IMR-90 (cell line): ENCODE measurements around the gene C6orf47. TPM values are rescaled to one million over a fixed set of nuclear protein-coding genes. Genes with fewer than 3 reads are reported as not detected.

Experiments
- ATAC-seq: fragments of 200-7000 bp; cut with Tn5 transposase; 2 replicates; pipeline ENCODE4 v1.9.1; 2020; ENCODE audit warnings: low read depth, mild to moderate bottlenecking, moderate library complexity
- BruUV-seq: library from RNA; stranded (reverse); fragments of 400-500 nt; replicated peaks from 2 replicates; lab custom pipeline; 2021; lab: Mats Ljungman, UMichigan
- CTCF ChIA-PET: fragments of 300-600 bp; formaldehyde crosslinking; extraction: SDS; loops from one replicate; lab custom pipeline; 2021; ENCODE audit warnings: antibody characterized with exemption; lab: Yijun Ruan, JAX
- POLR2A ChIA-PET: fragments of 300-600 bp; sonication (Branson Sonifier 250); formaldehyde crosslinking; loops from one replicate; lab custom pipeline; 2022; ENCODE audit warnings: antibody characterized with exemption; ENCODE audit not compliant: unreplicated experiment; lab: Charles Lee
- DNase-seq: peaks from one replicate; pipeline ENCODE4 v3.0.0; 2013
- H2AFZ ChIP-seq: replicated peaks from 2 replicates; pipeline ENCODE3; 2013; ENCODE audit warnings: low read length, mild to moderate bottlenecking; ENCODE audit not compliant: poor library complexity
- H2AK5ac ChIP-seq: 2 replicates; pipeline ENCODE4 v1.6.1; 2013; ENCODE audit warnings: low read depth, low read length, inconsistent platforms
- H2AK9ac ChIP-seq: replicated peaks from 2 replicates; pipeline ENCODE3; 2013; ENCODE audit warnings: mild to moderate bottlenecking, low read depth, low read length, moderate library complexity; ENCODE audit not compliant: poor library complexity
- H2BK120ac ChIP-seq: 2 replicates; pipeline ENCODE4 v1.6.1; 2013; ENCODE audit warnings: low read depth, low read length, inconsistent platforms
- H2BK15ac ChIP-seq: 3 replicates; pipeline ENCODE4 v1.6.1; 2013; ENCODE audit warnings: low read depth, low read length, inconsistent platforms
- H2BK20ac ChIP-seq: 2 replicates; pipeline ENCODE4 v1.6.1; 2013; ENCODE audit warnings: low read depth, mild to moderate bottlenecking, inconsistent platforms, low read length, moderate library complexity
- H2BK5ac ChIP-seq: 2 replicates; pipeline ENCODE4 v1.6.1; 2013; ENCODE audit warnings: mild to moderate bottlenecking, low read depth, low read length, inconsistent platforms; ENCODE audit not compliant: poor library complexity, severe bottlenecking
- H3K14ac ChIP-seq: replicated peaks from 2 replicates; pipeline ENCODE4 v1.6.1; 2013; ENCODE audit warnings: low read depth, low read length, inconsistent platforms
- H3K18ac ChIP-seq: 2 replicates; pipeline ENCODE4 v1.6.1; 2013; ENCODE audit warnings: low read depth, low read length, control low read depth
- H3K23ac ChIP-seq: 2 replicates; pipeline ENCODE4 v1.6.1; 2013; ENCODE audit warnings: low read depth, low read length, inconsistent platforms
- H3K27ac ChIP-seq: 2 replicates; pipeline ENCODE4 v1.5.1; 2013; ENCODE audit warnings: mild to moderate bottlenecking, control low read depth, low read length; ENCODE audit not compliant: insufficient read depth
- H3K27me3 ChIP-seq: 2 replicates; pipeline ENCODE4 v1.6.1; 2013; ENCODE audit warnings: low read length; ENCODE audit not compliant: control insufficient read depth, insufficient read depth
- H3K36me3 ChIP-seq: 2 replicates; pipeline ENCODE4 v1.6.1; 2013; ENCODE audit warnings: low read length, mixed read lengths; ENCODE audit not compliant: control insufficient read depth, insufficient read depth
- H3K4ac ChIP-seq: 2 replicates; pipeline ENCODE4 v1.6.1; 2013; ENCODE audit warnings: low read depth, low read length, inconsistent platforms
- H3K4me1 ChIP-seq: 2 replicates; pipeline ENCODE4 v1.6.1; 2013; ENCODE audit warnings: low read length, mixed read lengths; ENCODE audit not compliant: control insufficient read depth, insufficient read depth
- H3K4me2 ChIP-seq: 2 replicates; pipeline ENCODE4 v1.6.1; 2013; ENCODE audit warnings: low read depth, mild to moderate bottlenecking, control low read depth, low read length, moderate library complexity
- H3K4me3 ChIP-seq: 2 replicates; pipeline ENCODE4 v1.5.1; 2013; ENCODE audit warnings: low read depth, mild to moderate bottlenecking, control low read depth, low read length, moderate library complexity; ENCODE audit not compliant: insufficient read depth
- H3K56ac ChIP-seq: 2 replicates; pipeline ENCODE4 v1.6.1; 2013; ENCODE audit warnings: low read length, inconsistent platforms; ENCODE audit not compliant: insufficient read depth; ENCODE audit errors: extremely low read depth
- H3K79me1 ChIP-seq, 2 experiments: 2 replicates each; pipeline ENCODE4 v1.6.1; 2013; ENCODE audit warnings: low read length in 2 of 2, inconsistent platforms in 1 of 2, low read depth in 1 of 2
- H3K9ac ChIP-seq: 2 replicates; pipeline ENCODE4 v1.6.1; 2013; ENCODE audit warnings: low read depth, low read length, control low read depth
- H3K9me1 ChIP-seq: 2 replicates; pipeline ENCODE4 v1.6.1; 2013; ENCODE audit warnings: low read length, inconsistent platforms; ENCODE audit not compliant: insufficient read depth
- H3K9me3 ChIP-seq: 2 replicates; pipeline ENCODE4 v1.6.1; 2013; ENCODE audit warnings: low read length; ENCODE audit not compliant: control insufficient read depth, insufficient read depth
- H4K20me1 ChIP-seq: 2 replicates; pipeline ENCODE4 v1.6.1; 2013; ENCODE audit warnings: low read length, inconsistent platforms; ENCODE audit not compliant: insufficient read depth
- H4K5ac ChIP-seq: 2 replicates; pipeline ENCODE4 v1.6.1; 2013; ENCODE audit warnings: mild to moderate bottlenecking, low read depth, low read length, control low read depth
- H4K8ac ChIP-seq, 2 experiments: 2 replicates each; pipeline ENCODE4 v1.6.1; 2013; ENCODE audit warnings: low read depth in 2 of 2, low read length in 2 of 2, control low read depth in 1 of 2, inconsistent platforms in 1 of 2
- H4K91ac ChIP-seq: 2 replicates; pipeline ENCODE4 v1.6.1; 2013; ENCODE audit warnings: low read depth, low read length, inconsistent platforms; ENCODE audit not compliant: insufficient read depth
- BHLHE40 ChIP-seq: fragments of 150-350 bp; IDR thresholded peaks from 2 replicates; pipeline ENCODE4 v1.6.1; 2016; ENCODE audit warnings: mild to moderate bottlenecking, low read depth, low read length
- RAD21 ChIP-seq: IDR thresholded peaks from 2 replicates; pipeline ENCODE4 v1.6.1; 2012; ENCODE audit warnings: low read length, improper control_type of control experiment
- WGBS, 2 experiments: methylation state at CpG; one replicate each; pipeline versions ENCODE4 v1.1.5 to v1.1.7; 2013; ENCODE audit warnings: missing lambda C conversion rate in 2 of 2; ENCODE audit not compliant: insufficient read length in 1 of 2; ENCODE audit errors: extremely low coverage in 2 of 2; 5-methylcytosine and 5-hydroxymethylcytosine counted together
- dilution Hi-C: fragments of 300-500 bp; cut with HindIII; formaldehyde crosslinking; loops from one replicate; pipeline ENCODE4 v1.14.3; 2018; ENCODE audit warnings: low sequenced_read_pairs; ENCODE audit not compliant: unreplicated experiment
- in situ Hi-C: fragments of 300-500 bp; cut with MboI; formaldehyde crosslinking; loops from 3 replicates; pipeline ENCODE4 v1.14.3; 2019; ENCODE audit warnings: low sequenced_read_pairs, inconsistent platforms, mixed read lengths
- intact Hi-C: fragments of 100-400 bp; cut with micrococcal nuclease; formaldehyde crosslinking; loops from 2 replicates; pipeline ENCODE4 v1.10.0; 2022
- polyA plus RNA-seq, 3 experiments: library from polyadenylated mRNA; depleted of rRNA; stranded (reverse); fragments of >200 nt; gene quantifications; 2 replicates each; pipeline ENCODE4 v1.2.3, GENCODE V29; 2012; ENCODE audit warnings: low replicate concordance in 1 of 3
- total RNA-seq: library from RNA; depleted of rRNA; stranded (reverse); fragments of >200 nt; gene quantifications from 2 replicates; pipeline ENCODE4 v1.2.3, GENCODE V29; 2012
- TF ChIP-seq, protein P1 (sequence below): conservative IDR thresholded peaks from 2 replicates; pipeline ENCODE4 v1.5.1; 2012; ENCODE audit warnings: mild to moderate bottlenecking, low read depth, low read length, improper control_type of control experiment

C6orf47 gene
- total and polyA plus RNA-seq, 2 of the 4 experiments (the other 2 are of a cell fraction), result 8.9 to 14.2 TPM

DNA sequence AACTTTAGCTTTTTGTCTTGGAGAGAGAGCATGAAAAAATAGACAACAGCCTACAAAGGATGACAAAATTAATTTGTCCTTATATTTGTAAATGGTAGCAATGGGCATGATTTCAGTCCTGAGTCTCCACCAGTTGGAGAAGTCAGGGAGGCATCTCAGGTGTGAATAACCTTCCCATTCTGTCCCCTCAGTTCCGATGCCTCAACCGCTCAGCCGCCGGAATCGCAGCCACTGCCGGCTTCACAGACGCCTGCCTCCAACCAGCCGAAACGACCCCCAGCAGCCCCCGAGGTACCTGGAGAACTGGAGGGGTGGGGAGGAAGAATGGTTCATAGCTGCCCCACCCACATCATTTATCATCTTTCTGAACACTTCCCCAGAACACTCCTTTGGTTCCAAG is 36.5 kb downstream of the C6orf47 start:
- Histone ChIP-seq H3K36me3 (peaks cover 58% of the 10 kb centered on the region), H4K5ac (no peak overlapping the region), H4K20me1 (peaks cover 55% of the 10 kb centered on the region), H2BK120ac (no peak overlapping the region), H3K4ac (no peak overlapping the region), H3K9ac (no peak overlapping the region), H4K91ac (no peak overlapping the region), H3K4me3 (no peak overlapping the region), H2AK5ac (no peak overlapping the region), H3K9me3 (no peaks in the 10 kb centered on the region), H3K14ac (no peak overlapping the region), H2BK15ac (no peak overlapping the region), H3K4me2 (no peak overlapping the region), H3K23ac (no peak overlapping the region), H2BK20ac (no peak overlapping the region), H3K9me1 (peaks cover 6% of the 10 kb centered on the region), H4K8ac (no peak overlapping the region), H3K27me3 (no peaks in the 10 kb centered on the region), H3K4me1 (no peaks in the 10 kb centered on the region), H2AFZ (no peak overlapping the region), H3K79me1 (peaks cover 23 to 66% of the 10 kb centered on the region in 2 experiments), H3K27ac (no peak overlapping the region), H2BK5ac (no peak overlapping the region), H3K56ac (no peak overlapping the region), H2AK9ac (no peak overlapping the region), H3K18ac (no peak overlapping the region)
- in situ Hi-C loops, result no loop called here
- CTCF ChIA-PET, result no interaction called here
- intact Hi-C loops, result no loop called here
- TF ChIP-seq RAD21 (no peak), BHLHE40 (no peak)
- TF ChIP-seq, protein P1, sequence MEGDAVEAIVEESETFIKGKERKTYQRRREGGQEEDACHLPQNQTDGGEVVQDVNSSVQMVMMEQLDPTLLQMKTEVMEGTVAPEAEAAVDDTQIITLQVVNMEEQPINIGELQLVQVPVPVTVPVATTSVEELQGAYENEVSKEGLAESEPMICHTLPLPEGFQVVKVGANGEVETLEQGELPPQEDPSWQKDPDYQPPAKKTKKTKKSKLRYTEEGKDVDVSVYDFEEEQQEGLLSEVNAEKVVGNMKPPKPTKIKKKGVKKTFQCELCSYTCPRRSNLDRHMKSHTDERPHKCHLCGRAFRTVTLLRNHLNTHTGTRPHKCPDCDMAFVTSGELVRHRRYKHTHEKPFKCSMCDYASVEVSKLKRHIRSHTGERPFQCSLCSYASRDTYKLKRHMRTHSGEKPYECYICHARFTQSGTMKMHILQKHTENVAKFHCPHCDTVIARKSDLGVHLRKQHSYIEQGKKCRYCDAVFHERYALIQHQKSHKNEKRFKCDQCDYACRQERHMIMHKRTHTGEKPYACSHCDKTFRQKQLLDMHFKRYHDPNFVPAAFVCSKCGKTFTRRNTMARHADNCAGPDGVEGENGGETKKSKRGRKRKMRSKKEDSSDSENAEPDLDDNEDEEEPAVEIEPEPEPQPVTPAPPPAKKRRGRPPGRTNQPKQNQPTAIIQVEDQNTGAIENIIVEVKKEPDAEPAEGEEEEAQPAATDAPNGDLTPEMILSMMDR, result no peak
- WGBS, 2 experiments, result no CpG with 5 or more reads among the region's 10 CpGs
- BruUV-seq, result no TSS peak
- no peak for ATAC-seq
- POLR2A ChIA-PET, result interaction anchor here (0.6 kb wide), 1 partner anchor 274 kb away, joined by 3 read pairs; no protein-coding TSS in a partner anchor
- DNase-seq, result no peak
- dilution Hi-C loops, result no loop called here
